ENCODE measurements around the gene DNM3. TPM values are rescaled to one million over a fixed set of nuclear protein-coding genes. Genes with fewer than 3 reads are reported as not detected.

Gene DNM3
- polyA plus RNA-seq, 1 of the 3 experiments (the other 2 are of a cell fraction) = 0.43 TPM

GRCh38 chr1:172085317-172085716 is 244.0 kb downstream of the DNM3 start:
- POLR2A ChIA-PET = no interaction called here
- Histone ChIP-seq H2AFZ (ENCODE audit: low read depth) (no peak overlapping the region), H3K27ac (ENCODE audit: low read depth in 2 of 2, low read length in 1 of 2) (no peak overlapping the region), H4K20me1 (ENCODE audit: insufficient read depth) (no peaks in the 10 kb centered on the region), H3K9me2 (no peaks in the 10 kb centered on the region), H3K9ac (no peak overlapping the region), H3K27me3 (ENCODE audit: insufficient read depth) (no peaks in the 10 kb centered on the region), H3F3A (replicated peaks; ENCODE audit: insufficient read depth) (no peaks in the 10 kb centered on the region), H3K4me3 (ENCODE audit: low read depth in 2 of 2, low read length in 1 of 2) (no peak overlapping the region), H3K4me1 (ENCODE audit: control insufficient read depth in 1 of 2, insufficient read depth in 2 of 2, low read depth in 1 of 2, low read length in 1 of 2) (peaks cover 0 to 2% of the 10 kb centered on the region in 2 experiments; a peak in 1 of 4 replicates), H3K79me2 (ENCODE audit: insufficient read depth) (no peaks in the 10 kb centered on the region), H3K9me3 (no peaks in the 10 kb centered on the region), H3K4me2 (no peak overlapping the region), H3K36me3 (replicated peaks in 1 of 2; ENCODE audit: control insufficient read depth in 1 of 2, insufficient read depth in 2 of 2, low read length in 1 of 2) (no peaks in the 10 kb centered on the region)
- TF ChIP-seq, protein P1, sequence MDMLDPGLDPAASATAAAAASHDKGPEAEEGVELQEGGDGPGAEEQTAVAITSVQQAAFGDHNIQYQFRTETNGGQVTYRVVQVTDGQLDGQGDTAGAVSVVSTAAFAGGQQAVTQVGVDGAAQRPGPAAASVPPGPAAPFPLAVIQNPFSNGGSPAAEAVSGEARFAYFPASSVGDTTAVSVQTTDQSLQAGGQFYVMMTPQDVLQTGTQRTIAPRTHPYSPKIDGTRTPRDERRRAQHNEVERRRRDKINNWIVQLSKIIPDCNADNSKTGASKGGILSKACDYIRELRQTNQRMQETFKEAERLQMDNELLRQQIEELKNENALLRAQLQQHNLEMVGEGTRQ (IDR thresholded peaks at IDR 0.05; ENCODE audit: borderline replicate concordance, low read depth, low read length) = no peak
- TF ChIP-seq GABPA (IDR thresholded peaks at IDR 0.05; ENCODE audit: low read depth) (no peak), USF1 (IDR thresholded peaks at IDR 0.05; ENCODE audit: borderline replicate concordance, low read depth) (no peak), ZBTB33 (IDR thresholded peaks at IDR 0.05; ENCODE audit: borderline replicate concordance, low read depth) (no peak), FOXM1 (IDR thresholded peaks at IDR 0.05; ENCODE audit: low read depth) (no peak), MEF2A (IDR thresholded peaks at IDR 0.05; ENCODE audit: borderline replicate concordance, low read depth) (no peak), RXRA (IDR thresholded peaks at IDR 0.05; ENCODE audit: borderline replicate concordance, low read depth) (no peak), TEAD4 (IDR thresholded peaks at IDR 0.05; ENCODE audit: borderline replicate concordance, insufficient read depth) (no peak), EP300 (IDR thresholded peaks at IDR 0.05; ENCODE audit: borderline replicate concordance in 1 of 2, low read depth in 1 of 2, low read length in 1 of 2) (no peak), CHD2 (IDR thresholded peaks at IDR 0.05; ENCODE audit: low read length, partially characterized antibody) (no peak), FOXJ3 (CRISPR knock-in tag; IDR thresholded peaks at IDR 0.05) (no peak), MXI1 (IDR thresholded peaks at IDR 0.05; ENCODE audit: low read depth, low read length) (no peak), FOSL2 (IDR thresholded peaks at IDR 0.05; ENCODE audit: borderline replicate concordance, low read depth) (no peak), GATA2 (CRISPR knock-in tag; IDR thresholded peaks at IDR 0.05) (no peak), TCF12 (IDR thresholded peaks at IDR 0.05) (no peak)
- TF ChIP-seq, protein P2, sequence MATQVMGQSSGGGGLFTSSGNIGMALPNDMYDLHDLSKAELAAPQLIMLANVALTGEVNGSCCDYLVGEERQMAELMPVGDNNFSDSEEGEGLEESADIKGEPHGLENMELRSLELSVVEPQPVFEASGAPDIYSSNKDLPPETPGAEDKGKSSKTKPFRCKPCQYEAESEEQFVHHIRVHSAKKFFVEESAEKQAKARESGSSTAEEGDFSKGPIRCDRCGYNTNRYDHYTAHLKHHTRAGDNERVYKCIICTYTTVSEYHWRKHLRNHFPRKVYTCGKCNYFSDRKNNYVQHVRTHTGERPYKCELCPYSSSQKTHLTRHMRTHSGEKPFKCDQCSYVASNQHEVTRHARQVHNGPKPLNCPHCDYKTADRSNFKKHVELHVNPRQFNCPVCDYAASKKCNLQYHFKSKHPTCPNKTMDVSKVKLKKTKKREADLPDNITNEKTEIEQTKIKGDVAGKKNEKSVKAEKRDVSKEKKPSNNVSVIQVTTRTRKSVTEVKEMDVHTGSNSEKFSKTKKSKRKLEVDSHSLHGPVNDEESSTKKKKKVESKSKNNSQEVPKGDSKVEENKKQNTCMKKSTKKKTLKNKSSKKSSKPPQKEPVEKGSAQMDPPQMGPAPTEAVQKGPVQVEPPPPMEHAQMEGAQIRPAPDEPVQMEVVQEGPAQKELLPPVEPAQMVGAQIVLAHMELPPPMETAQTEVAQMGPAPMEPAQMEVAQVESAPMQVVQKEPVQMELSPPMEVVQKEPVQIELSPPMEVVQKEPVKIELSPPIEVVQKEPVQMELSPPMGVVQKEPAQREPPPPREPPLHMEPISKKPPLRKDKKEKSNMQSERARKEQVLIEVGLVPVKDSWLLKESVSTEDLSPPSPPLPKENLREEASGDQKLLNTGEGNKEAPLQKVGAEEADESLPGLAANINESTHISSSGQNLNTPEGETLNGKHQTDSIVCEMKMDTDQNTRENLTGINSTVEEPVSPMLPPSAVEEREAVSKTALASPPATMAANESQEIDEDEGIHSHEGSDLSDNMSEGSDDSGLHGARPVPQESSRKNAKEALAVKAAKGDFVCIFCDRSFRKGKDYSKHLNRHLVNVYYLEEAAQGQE (IDR thresholded peaks at IDR 0.05; ENCODE audit: low read depth, low read length) = no peak
- TF ChIP-seq, protein P3, sequence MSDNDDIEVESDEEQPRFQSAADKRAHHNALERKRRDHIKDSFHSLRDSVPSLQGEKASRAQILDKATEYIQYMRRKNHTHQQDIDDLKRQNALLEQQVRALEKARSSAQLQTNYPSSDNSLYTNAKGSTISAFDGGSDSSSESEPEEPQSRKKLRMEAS (IDR thresholded peaks at IDR 0.05; ENCODE audit: low read depth) = no peak
- 89% methylated on average over 3 of the region's 3 CpGs for WGBS (ENCODE audit: low lambda C conversion rate)
- CTCF ChIA-PET = no interaction called here
- no peak for DNase-seq
